Measurements from ENCODE around the gene EEF2.

GRCh38 chr19:4025317-4025716 is 40.1 kb upstream of the EEF2 start:
- no peak for TF ChIP-seq GATA2 (IDR thresholded peaks at IDR 0.05; ENCODE audit: low read depth, low read length)
- TF ChIP-seq GATA3 (IDR thresholded peaks at IDR 0.05; ENCODE audit: low read depth, low read length), result no peak

Data from SH-SY5Y (cell line).